Activated CD4-positive, CD25-positive, alpha-beta regulatory T cell (primary cell): Measurements from ENCODE around the gene SULT2B1.
A peak's percentile ranks its signal among the peaks of the same experiment; 100 is the strongest.
"Not testable (repeated sequence)": the region's sequence is repeated elsewhere in the genome, so short reads cannot be mapped to it uniquely, and the experiment has no call there.

Experiments used
- DNase-seq, 4 experiments: peaks; one replicate each; lab custom pipeline; 2025; lab: John Stamatoyannopoulos, UW

Gene SULT2B1

GRCh38 chr19:48558018-48558684 lies 6.2 kb downstream of the SULT2B1 start:
- no peak for DNase-seq

- no peak for DNase-seq
These were observed 8.1 kb downstream of the SULT2B1 start for GRCh38 chr19:48560095-48560530.

- no peak for DNase-seq
These were observed 9.4 kb downstream of the SULT2B1 start for GRCh38 chr19:48561412-48561811.

GRCh38 chr19:48565090-48565489 lies 13.1 kb downstream of the SULT2B1 start:
- no peak for DNase-seq

GRCh38 chr19:48568345-48568886 lies 16.4 kb downstream of the SULT2B1 start:
- DNase-seq: no peak

GRCh38 chr19:48569814-48570213 lies 17.8 kb downstream of the SULT2B1 start:
- no peak for DNase-seq

GRCh38 chr19:48571378-48572162 lies 19.6 kb downstream of the SULT2B1 start:
- no peak for DNase-seq

GRCh38 chr19:48573163-48573505 lies 21.2 kb downstream of the SULT2B1 start:
- DNase-seq: no peak

GRCh38 chr19:48575931-48576622 lies 24.1 kb downstream of the SULT2B1 start:
- DNase-seq: no peak

GRCh38 chr19:48577908-48578307 lies 25.9 kb downstream of the SULT2B1 start:
- not testable (repeated sequence) for DNase-seq

GRCh38 chr19:48578891-48579290 lies 26.9 kb downstream of the SULT2B1 start:
- DNase-seq: no peak

- no peak for DNase-seq
These were observed 30.2 kb downstream of the SULT2B1 start for GRCh38 chr19:48582168-48582567.

- DNase-seq: no peak
These were observed 35.4 kb downstream of the SULT2B1 start for GRCh38 chr19:48587387-48587786.

GRCh38 chr19:48588670-48589401 lies 36.9 kb downstream of the SULT2B1 start:
- peak; percentile 78 to 83 (median 83) for DNase-seq

GRCh38 chr19:48591021-48591420 lies 39.0 kb downstream of the SULT2B1 start:
- DNase-seq: no peak

- DNase-seq: no peak
These were observed 43.2 kb downstream of the SULT2B1 start for GRCh38 chr19:48595171-48595570.

- DNase-seq: no peak
These were observed 43.9 kb downstream of the SULT2B1 start for GRCh38 chr19:48595833-48596232.

GRCh38 chr19:48596237-48596636 lies 44.3 kb downstream of the SULT2B1 start:
- no peak for DNase-seq

GRCh38 chr19:48596679-48597465 lies 44.9 kb downstream of the SULT2B1 start:
- peak in 1 of 4 experiments; percentile 24 for DNase-seq

- no peak for DNase-seq
These were observed 47.2 kb downstream of the SULT2B1 start for GRCh38 chr19:48598996-48599700.
